ENCODE data around the gene FAM72B.
"Not testable (repeated sequence)": the region's sequence is repeated elsewhere in the genome, so short reads cannot be mapped to it uniquely, and the experiment has no call there.

FAM72B gene

GRCh38 chr1:121148489-121149190 lies 35.5 kb downstream of the FAM72B start:
- DNase-seq, result not testable (repeated sequence)

- not testable (repeated sequence) for DNase-seq
Measured at GRCh38 chr1:121140393-121140792, 43.7 kb downstream of the FAM72B start.

- not testable (repeated sequence) for DNase-seq
Measured at GRCh38 chr1:121131494-121131893, 52.6 kb downstream of the FAM72B start.

GRCh38 chr1:121118480-121118824 lies 65.7 kb downstream of the FAM72B start:
- DNase-seq, result not testable (repeated sequence)
